Tibial nerve (tissue), 4 donors: ENCODE results near the gene SKAP1. TPM values are rescaled to one million over a fixed set of nuclear protein-coding genes. Genes with fewer than 3 reads are reported as not detected.
"Not testable (repeated sequence)": the region's sequence is repeated elsewhere in the genome, so short reads cannot be mapped to it uniquely, and the experiment has no call there.

Source experiments
- DNase-seq, 2 donors: peaks; one replicate each; pipeline ENCODE4 v3.0.0-alpha.2; 2019; ENCODE audit warnings: low spot score in 2 of 2
- H3K27ac ChIP-seq, 4 donors: fragments of 200-600 bp; sonication (generic) in 3 of 4; one replicate each; pipeline ENCODE4 v1.5.1; 2017 to 2019; ENCODE audit warnings: mild to moderate bottlenecking in 1 of 4
- H3K27me3 ChIP-seq, 2 donors: fragments of 200-600 bp; sonication (generic) in 1 of 2; one replicate each; pipeline versions ENCODE4 v1.5.1 to v1.6.0; 2017 to 2019
- H3K36me3 ChIP-seq, 3 donors: fragments of 200-600 bp; sonication (generic); one replicate each; pipeline ENCODE4 v1.5.1; 2018 to 2019
- H3K4me1 ChIP-seq, 4 donors: fragments of 200-600 bp; sonication (generic) in 3 of 4; one replicate each; pipeline ENCODE4 v1.5.1; 2017 to 2019
- H3K4me3 ChIP-seq, 4 donors: fragments of 200-600 bp; sonication (generic) in 3 of 4; one replicate each; pipeline ENCODE4 v1.5.1; 2017 to 2019; ENCODE audit warnings: mild to moderate bottlenecking in 1 of 4, moderate library complexity in 1 of 4
- H3K9me3 ChIP-seq, 4 donors: fragments of 200-600 bp; sonication (generic) in 3 of 4; one replicate each; pipeline ENCODE4 v1.5.1; 2017 to 2019
- EP300 ChIP-seq, 2 donors: sonication (generic); formaldehyde crosslinking; IDR thresholded peaks; one replicate each; pipeline ENCODE4 v1.6.1; 2017; ENCODE audit warnings: antibody characterized with exemption in 2 of 2, mild to moderate bottlenecking in 1 of 2
- POLR2A ChIP-seq, 2 donors: fragments of 450-650 bp; IDR thresholded peaks; one replicate each; pipeline ENCODE4 v1.6.1; 2017; ENCODE audit warnings: antibody characterized with exemption in 2 of 2, mild to moderate bottlenecking in 2 of 2, moderate library complexity in 2 of 2
- WGBS, 2 donors: methylation state at CpG; one replicate each; pipeline ENCODE4 v1.1.5; 2018; 5-methylcytosine and 5-hydroxymethylcytosine counted together
- total RNA-seq, 4 donors: library from RNA; depleted of rRNA; stranded (reverse); fragments of >200 nt; gene quantifications; one replicate each; pipeline ENCODE4 v1.1.0, GENCODE V29; 2016
- TF ChIP-seq, protein P1 (sequence below), 5 experiments: fragments of 200-600 bp in 3 of 5; fragments of 450-650 bp in 2 of 5; sonication (generic) in 3 of 5; IDR thresholded peaks; one replicate each; pipeline ENCODE4 v1.5.1; 2016 to 2019; ENCODE audit warnings: antibody characterized with exemption in 5 of 5, mild to moderate bottlenecking in 3 of 5, moderate library complexity in 2 of 5

SKAP1 gene
- total RNA-seq, 4 donors from 2014 or later = 0.59 to 2.0 (median 1.3) TPM

DNA sequence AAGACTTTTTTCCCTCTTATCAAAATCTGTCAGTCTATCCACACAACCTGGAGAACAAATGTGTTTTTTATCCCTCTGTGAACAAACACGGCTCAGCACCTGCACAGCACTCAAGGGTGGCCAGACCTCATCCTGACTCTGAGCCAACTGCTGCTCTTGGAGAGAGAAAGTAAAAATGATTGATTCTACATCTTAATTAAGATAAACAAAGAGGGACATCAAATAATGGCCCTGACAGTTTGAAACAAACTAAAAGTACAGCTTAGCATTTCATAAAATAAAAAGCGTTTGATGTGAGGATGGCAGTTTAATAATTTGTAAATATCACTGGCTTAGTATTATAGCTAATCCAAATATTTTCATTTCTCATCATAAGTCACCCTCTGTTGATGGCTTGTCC lies 216.2 kb downstream of the SKAP1 start:
- no peak overlapping the region for H3K4me3 ChIP-seq
- WGBS, 2 donors = 61 to 69% methylated on average over 2 of the region's 2 CpGs

DNA sequence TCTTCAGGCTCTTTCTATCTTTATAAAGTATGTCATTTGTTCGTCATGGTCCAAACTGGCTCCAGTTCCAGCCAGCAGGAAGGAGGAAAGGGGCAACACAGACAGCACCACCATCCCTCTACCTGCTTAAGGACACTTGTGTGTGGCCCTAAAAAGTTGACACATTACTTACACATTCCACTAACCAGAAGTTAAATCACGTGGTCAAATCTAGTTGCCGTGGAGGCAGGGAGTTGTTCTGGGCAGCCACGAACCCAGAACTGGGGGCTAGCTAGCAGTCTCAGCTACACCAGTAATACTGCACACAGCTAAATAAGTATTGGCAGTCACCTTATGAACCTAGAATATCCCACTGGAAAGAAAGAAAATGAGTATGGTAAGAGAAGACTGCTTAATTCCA lies 218.2 kb downstream of the SKAP1 start:
- no peak overlapping the region for H3K4me3 ChIP-seq
- TF ChIP-seq EP300 (IDR thresholded peaks at IDR 0.05) (no peak), POLR2A (IDR thresholded peaks at IDR 0.05) (no peak)
- TF ChIP-seq, protein P1, sequence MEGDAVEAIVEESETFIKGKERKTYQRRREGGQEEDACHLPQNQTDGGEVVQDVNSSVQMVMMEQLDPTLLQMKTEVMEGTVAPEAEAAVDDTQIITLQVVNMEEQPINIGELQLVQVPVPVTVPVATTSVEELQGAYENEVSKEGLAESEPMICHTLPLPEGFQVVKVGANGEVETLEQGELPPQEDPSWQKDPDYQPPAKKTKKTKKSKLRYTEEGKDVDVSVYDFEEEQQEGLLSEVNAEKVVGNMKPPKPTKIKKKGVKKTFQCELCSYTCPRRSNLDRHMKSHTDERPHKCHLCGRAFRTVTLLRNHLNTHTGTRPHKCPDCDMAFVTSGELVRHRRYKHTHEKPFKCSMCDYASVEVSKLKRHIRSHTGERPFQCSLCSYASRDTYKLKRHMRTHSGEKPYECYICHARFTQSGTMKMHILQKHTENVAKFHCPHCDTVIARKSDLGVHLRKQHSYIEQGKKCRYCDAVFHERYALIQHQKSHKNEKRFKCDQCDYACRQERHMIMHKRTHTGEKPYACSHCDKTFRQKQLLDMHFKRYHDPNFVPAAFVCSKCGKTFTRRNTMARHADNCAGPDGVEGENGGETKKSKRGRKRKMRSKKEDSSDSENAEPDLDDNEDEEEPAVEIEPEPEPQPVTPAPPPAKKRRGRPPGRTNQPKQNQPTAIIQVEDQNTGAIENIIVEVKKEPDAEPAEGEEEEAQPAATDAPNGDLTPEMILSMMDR (IDR thresholded peaks at IDR 0.05) = no peak
- no peaks in the 10 kb centered on the region for H3K4me1 ChIP-seq
- no peak for DNase-seq
- H3K36me3 ChIP-seq = no peaks in the 10 kb centered on the region
- H3K9me3 ChIP-seq = no peaks in the 10 kb centered on the region
- 68 to 87% methylated on average over 4 of the region's 4 CpGs for WGBS, 2 donors
- H3K27ac ChIP-seq = no peak overlapping the region
- H3K27me3 ChIP-seq = no peaks in the 10 kb centered on the region

More for the DNA sequence above, 216.2 kb downstream of the SKAP1 start:
- no peaks in the 10 kb centered on the region for H3K36me3 ChIP-seq
- no peaks in the 10 kb centered on the region for H3K9me3 ChIP-seq
- TF ChIP-seq EP300 (IDR thresholded peaks at IDR 0.05) = no peak
- TF ChIP-seq POLR2A (IDR thresholded peaks at IDR 0.05) = no peak
- TF ChIP-seq, protein P1 (IDR thresholded peaks at IDR 0.05) = no peak
- no peak for DNase-seq
- no peaks in the 10 kb centered on the region for H3K4me1 ChIP-seq
- no peak overlapping the region for H3K27ac ChIP-seq
- no peaks in the 10 kb centered on the region for H3K27me3 ChIP-seq

DNA sequence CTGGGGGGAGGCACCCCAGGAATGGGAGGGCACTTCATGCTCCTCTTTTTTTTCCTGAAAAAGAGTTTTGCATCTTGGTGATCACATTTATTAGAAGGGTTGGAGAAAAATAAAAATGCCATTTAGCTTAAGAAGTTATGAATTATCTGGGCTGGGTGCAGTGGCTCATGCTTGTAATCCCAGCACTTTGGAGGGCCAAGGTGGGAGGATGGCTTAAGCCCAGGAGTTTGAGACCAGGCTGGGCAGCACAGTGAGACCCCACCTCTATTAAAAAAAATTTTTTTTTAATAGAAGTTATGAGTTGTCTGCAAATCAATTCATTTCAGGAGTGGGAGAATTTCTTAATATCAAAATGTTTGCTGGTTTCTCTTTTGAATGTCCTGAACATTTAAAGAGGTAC lies 219.0 kb downstream of the SKAP1 start:
- TF ChIP-seq, protein P1 (IDR thresholded peaks at IDR 0.05) = no peak
- no peak for TF ChIP-seq POLR2A (IDR thresholded peaks at IDR 0.05)
- TF ChIP-seq EP300 (IDR thresholded peaks at IDR 0.05) = no peak
- H3K36me3 ChIP-seq = no peaks in the 10 kb centered on the region
- H3K27me3 ChIP-seq = no peaks in the 10 kb centered on the region
- no peak overlapping the region for H3K27ac ChIP-seq
- H3K9me3 ChIP-seq = no peaks in the 10 kb centered on the region
- H3K4me3 ChIP-seq = no peak overlapping the region
- H3K4me1 ChIP-seq = no peaks in the 10 kb centered on the region
- DNase-seq = no peak

DNA sequence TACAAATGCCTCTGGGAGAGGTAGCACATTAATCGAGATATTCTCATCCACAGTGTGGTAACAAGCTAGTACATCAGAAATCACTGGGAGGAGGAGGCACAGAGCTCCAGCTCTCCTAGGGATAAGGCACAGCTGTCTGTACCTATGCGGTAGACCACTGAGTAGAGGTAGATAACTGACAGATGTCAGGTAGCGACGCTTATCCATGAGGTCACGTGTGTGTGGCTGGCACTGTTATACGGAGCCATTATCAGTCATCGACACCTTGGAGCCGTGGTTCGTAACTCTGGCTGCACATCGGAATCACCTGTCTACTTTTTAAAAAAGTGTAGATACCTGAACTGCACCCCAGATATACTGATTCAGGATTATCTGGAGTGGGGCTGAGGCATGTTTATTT lies 220.0 kb downstream of the SKAP1 start:
- TF ChIP-seq, protein P1 (IDR thresholded peaks at IDR 0.05) = no peak
- TF ChIP-seq EP300 (IDR thresholded peaks at IDR 0.05) = no peak
- TF ChIP-seq POLR2A (IDR thresholded peaks at IDR 0.05) = no peak
- Histone ChIP-seq H3K4me1 (no peaks in the 10 kb centered on the region), H3K27ac (no peak overlapping the region), H3K27me3 (no peaks in the 10 kb centered on the region), H3K9me3 (no peaks in the 10 kb centered on the region), H3K36me3 (no peaks in the 10 kb centered on the region), H3K4me3 (no peak overlapping the region)
- 89 to 95% methylated on average over 10 of the region's 10 CpGs for WGBS, 2 donors
- DNase-seq = no peak

DNA sequence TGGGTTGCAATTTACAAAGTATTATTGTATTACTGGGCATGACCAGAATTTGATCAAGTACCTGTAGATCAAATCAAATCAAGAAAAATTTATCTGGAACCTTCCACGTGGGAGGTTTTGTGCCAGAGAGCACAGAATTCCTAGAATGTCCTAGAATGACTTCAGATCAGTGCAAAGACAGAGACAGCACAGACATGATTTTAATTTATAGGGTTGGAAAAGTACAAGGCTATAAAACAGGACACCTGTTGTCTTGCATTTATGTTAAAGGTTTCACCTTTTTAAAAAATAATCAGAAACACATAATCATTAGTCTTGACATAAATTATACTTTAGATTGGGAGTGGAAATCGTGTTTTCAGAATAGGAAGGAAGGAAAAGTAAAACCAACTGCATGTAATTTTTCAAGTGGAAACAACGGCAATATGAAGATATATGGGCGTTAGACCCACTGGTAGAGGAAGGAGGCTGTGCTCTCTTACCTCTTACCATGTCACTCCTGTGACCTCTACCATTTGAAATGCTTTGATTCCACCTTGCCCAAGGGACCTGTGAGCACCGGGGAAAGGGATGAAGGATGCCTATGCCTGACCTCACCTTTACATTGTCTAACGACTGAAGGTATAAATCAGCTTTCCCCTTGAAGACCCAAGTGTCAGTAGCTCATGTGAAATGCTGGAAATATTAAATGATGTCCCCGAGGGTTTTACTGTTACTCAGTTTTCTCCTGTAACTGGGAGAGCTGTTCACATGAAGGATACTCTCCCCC lies 222.1 kb downstream of the SKAP1 start:
- no peak for DNase-seq
- Histone ChIP-seq H3K27ac (no peak overlapping the region), H3K4me1 (no peaks in the 10 kb centered on the region), H3K9me3 (no peaks in the 10 kb centered on the region), H3K27me3 (no peaks in the 10 kb centered on the region), H3K36me3 (no peaks in the 10 kb centered on the region), H3K4me3 (no peak overlapping the region)
- 60 to 67% methylated on average over 7 of the region's 7 CpGs for WGBS, 2 donors
- TF ChIP-seq, protein P1 (IDR thresholded peaks at IDR 0.05) = no peak
- TF ChIP-seq EP300 (IDR thresholded peaks at IDR 0.05) (no peak), POLR2A (IDR thresholded peaks at IDR 0.05) (no peak)

DNA sequence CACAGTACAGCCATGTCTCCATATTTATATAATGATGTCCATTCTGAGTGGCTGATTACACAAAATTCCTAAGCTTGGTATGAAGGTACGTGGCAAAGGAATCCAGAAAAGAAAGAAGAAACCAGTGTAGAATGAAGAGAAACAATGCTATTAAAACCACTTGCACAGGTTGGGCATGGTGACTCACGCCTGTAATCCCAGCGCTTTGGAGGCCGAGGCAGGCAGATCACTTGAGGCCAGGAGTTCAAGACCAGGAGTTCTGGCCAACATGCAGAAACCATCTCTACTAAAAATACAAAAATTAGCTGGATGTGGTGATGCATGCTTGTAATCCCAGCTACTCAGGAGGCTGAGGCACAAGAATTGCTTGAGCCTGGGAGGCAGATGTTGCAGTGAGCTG lies 223.0 kb downstream of the SKAP1 start:
- H3K4me3 ChIP-seq, H3K4me1 ChIP-seq, H3K9me3 ChIP-seq, H3K27me3 ChIP-seq, DNase-seq, H3K27ac ChIP-seq, H3K36me3 ChIP-seq: not testable (repeated sequence)
- WGBS, 2 donors = 78 to 83% methylated on average over 4 of the region's 4 CpGs
